Measurements from ENCODE around the gene BAZ1B.
"Not testable (repeated sequence)": the region's sequence is repeated elsewhere in the genome, so short reads cannot be mapped to it uniquely, and the experiment has no call there.

Gene BAZ1B

GRCh38 chr7:73555411-73555982, 33.4 kb upstream of the BAZ1B start:
- H3K27me3 ChIP-seq (ENCODE audit: low read length), result no peaks in the 10 kb centered on the region
- no peak for TF ChIP-seq CTCF (IDR thresholded peaks at IDR 0.05; ENCODE audit: insufficient read depth, low read length, poor library complexity, severe bottlenecking)
- TF ChIP-seq EZH2phosphoT487 (conservative IDR thresholded peaks at IDR 0.05; ENCODE audit: low read length), result no peak
- peak overlapping the region; percentile 91 for H3K4me3 ChIP-seq (ENCODE audit: insufficient read depth, low read length, poor library complexity, severe bottlenecking)
- H3K79me2 ChIP-seq (ENCODE audit: insufficient read depth, low read length), result peaks cover 58% of the 10 kb centered on the region
- H4K20me1 ChIP-seq (ENCODE audit: low read depth, low read length), result no peaks in the 10 kb centered on the region; the same call in 1 of the 2 replicates
- peak overlapping the region; percentile 79 for H3K9ac ChIP-seq (ENCODE audit: low read length)
- no peaks in the 10 kb centered on the region for H3F3A ChIP-seq (ENCODE audit: insufficient read depth)
- H3K9me2 ChIP-seq (replicated peaks; ENCODE audit: insufficient read depth, low read length), result no peaks in the 10 kb centered on the region
- no peak overlapping the region for H3K27ac ChIP-seq (ENCODE audit: low read depth, low read length)
- peak overlapping the region; percentile 75 for H3K4me2 ChIP-seq (ENCODE audit: low read depth, low read length, poor library complexity, severe bottlenecking)
- H3K36me3 ChIP-seq (ENCODE audit: low read length), result no peaks in the 10 kb centered on the region
- H2AFZ ChIP-seq (ENCODE audit: low read depth, low read length, severe bottlenecking), result no peak overlapping the region
- H3K9me3 ChIP-seq (ENCODE audit: insufficient read depth, low read length), result no peaks in the 10 kb centered on the region

DNA sequence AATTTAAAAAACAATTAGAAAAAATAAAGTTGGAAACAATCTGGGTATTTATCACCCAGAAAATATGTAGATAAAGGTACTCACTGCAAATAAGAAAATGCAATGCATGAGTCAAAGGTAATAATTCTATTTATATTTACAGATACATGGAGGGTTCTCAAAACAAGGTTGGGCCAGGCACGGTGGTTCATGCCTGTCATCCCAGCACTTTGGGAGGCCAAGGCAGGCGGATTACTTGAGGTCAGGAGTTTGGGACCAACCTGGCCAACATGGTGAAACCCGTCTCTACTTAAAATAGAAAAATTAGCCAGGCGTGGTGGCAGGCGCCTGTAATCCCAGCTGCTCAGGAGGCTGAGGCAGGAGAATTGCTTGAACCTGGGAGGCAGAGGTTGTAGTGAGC, 28.0 kb upstream of the BAZ1B start:
- peaks cover 84% of the 10 kb centered on the region for H3K79me2 ChIP-seq (ENCODE audit: insufficient read depth, low read length)
- H3K9me3 ChIP-seq (ENCODE audit: insufficient read depth, low read length); H3K36me3 ChIP-seq (ENCODE audit: low read length); H3K9me2 ChIP-seq (replicated peaks; ENCODE audit: insufficient read depth, low read length); H3K27me3 ChIP-seq (ENCODE audit: low read length); H3K27ac ChIP-seq (ENCODE audit: low read depth, low read length); H3K9ac ChIP-seq (ENCODE audit: low read length); H4K20me1 ChIP-seq (ENCODE audit: low read depth, low read length); H3K4me2 ChIP-seq (ENCODE audit: low read depth, low read length, poor library complexity, severe bottlenecking); H3K4me3 ChIP-seq (ENCODE audit: insufficient read depth, low read length, poor library complexity, severe bottlenecking); H2AFZ ChIP-seq (ENCODE audit: low read depth, low read length, severe bottlenecking); H3F3A ChIP-seq (ENCODE audit: insufficient read depth): not testable (repeated sequence)

DNA sequence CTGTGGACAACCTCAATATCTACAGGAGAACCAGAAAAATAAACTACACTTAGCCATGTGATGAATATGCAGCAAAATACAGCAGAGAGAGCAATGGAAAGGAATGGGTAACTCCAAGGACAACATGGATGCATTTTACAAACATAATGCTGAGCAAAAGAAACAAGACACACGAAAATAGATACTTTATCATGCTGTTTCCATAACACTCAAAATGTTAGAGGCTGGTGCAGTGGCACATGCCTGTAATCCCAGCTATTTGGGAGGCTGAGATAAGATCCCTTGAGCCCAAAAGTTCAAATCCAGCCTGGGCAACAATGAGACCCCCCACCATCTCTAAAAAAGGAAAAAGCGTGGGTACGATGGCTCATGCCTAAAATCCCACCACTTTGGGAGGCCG, 27.1 kb upstream of the BAZ1B start:
- Histone ChIP-seq H3K4me3 (ENCODE audit: insufficient read depth, low read length, poor library complexity, severe bottlenecking) (no peak overlapping the region), H3K36me3 (ENCODE audit: low read length) (peaks cover 9% of the 10 kb centered on the region; the same call in 1 of the 2 replicates), H3K27ac (ENCODE audit: low read depth, low read length) (no peak overlapping the region), H3K27me3 (ENCODE audit: low read length) (no peaks in the 10 kb centered on the region), H3K4me2 (ENCODE audit: low read depth, low read length, poor library complexity, severe bottlenecking) (no peak overlapping the region), H3F3A (ENCODE audit: insufficient read depth) (no peaks in the 10 kb centered on the region), H2AFZ (ENCODE audit: low read depth, low read length, severe bottlenecking) (no peak overlapping the region), H3K9ac (ENCODE audit: low read length) (no peak overlapping the region), H3K9me2 (replicated peaks; ENCODE audit: insufficient read depth, low read length) (no peaks in the 10 kb centered on the region), H3K79me2 (ENCODE audit: insufficient read depth, low read length) (peaks cover 81% of the 10 kb centered on the region), H4K20me1 (ENCODE audit: low read depth, low read length) (no peaks in the 10 kb centered on the region), H3K9me3 (ENCODE audit: insufficient read depth, low read length) (no peaks in the 10 kb centered on the region)
- TF ChIP-seq CTCF (IDR thresholded peaks at IDR 0.05; ENCODE audit: insufficient read depth, low read length, poor library complexity, severe bottlenecking) (no peak), EZH2phosphoT487 (conservative IDR thresholded peaks at IDR 0.05; ENCODE audit: low read length) (no peak)

DNA sequence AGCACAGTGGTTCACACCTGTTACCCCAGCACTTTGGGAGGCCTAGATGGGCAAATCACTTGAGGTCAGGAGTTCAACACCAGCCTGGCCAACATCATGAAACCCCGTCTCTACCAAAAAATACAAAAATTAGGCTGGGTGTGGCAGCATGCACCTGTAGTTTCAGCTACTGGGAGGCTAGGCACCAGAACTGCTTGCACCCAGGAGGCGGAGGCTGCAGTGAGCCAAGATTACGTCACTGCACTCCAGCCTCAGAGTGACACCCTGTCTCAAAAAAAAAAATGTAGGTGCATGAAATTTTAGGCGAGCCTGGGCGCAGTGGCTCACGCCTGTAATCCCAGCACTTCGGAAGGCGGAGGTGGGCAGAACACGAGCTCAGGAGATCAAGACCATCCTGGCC, 25.7 kb upstream of the BAZ1B start:
- no peaks in the 10 kb centered on the region for H3F3A ChIP-seq (ENCODE audit: insufficient read depth)
- no peak overlapping the region for H3K9ac ChIP-seq (ENCODE audit: low read length)
- H3K36me3 ChIP-seq (ENCODE audit: low read length), result peaks cover 11% of the 10 kb centered on the region; the same call in 1 of the 2 replicates
- H3K27me3 ChIP-seq (ENCODE audit: low read length), result no peaks in the 10 kb centered on the region
- no peak overlapping the region for H2AFZ ChIP-seq (ENCODE audit: low read depth, low read length, severe bottlenecking)
- TF ChIP-seq CTCF (IDR thresholded peaks at IDR 0.05; ENCODE audit: insufficient read depth, low read length, poor library complexity, severe bottlenecking) (no peak), EZH2phosphoT487 (conservative IDR thresholded peaks at IDR 0.05; ENCODE audit: low read length) (no peak)
- no peak overlapping the region for H3K27ac ChIP-seq (ENCODE audit: low read depth, low read length)
- peaks cover 73% of the 10 kb centered on the region for H3K79me2 ChIP-seq (ENCODE audit: insufficient read depth, low read length)
- H3K4me3 ChIP-seq (ENCODE audit: insufficient read depth, low read length, poor library complexity, severe bottlenecking), result no peak overlapping the region
- H3K4me2 ChIP-seq (ENCODE audit: low read depth, low read length, poor library complexity, severe bottlenecking), result no peak overlapping the region
- H3K9me2 ChIP-seq (replicated peaks; ENCODE audit: insufficient read depth, low read length), result no peaks in the 10 kb centered on the region
- H3K9me3 ChIP-seq (ENCODE audit: insufficient read depth, low read length), result no peaks in the 10 kb centered on the region
- no peaks in the 10 kb centered on the region for H4K20me1 ChIP-seq (ENCODE audit: low read depth, low read length)

All from SU-DHL-6 (cell line).